ENCODE data around the gene ZNF771.

DNA sequence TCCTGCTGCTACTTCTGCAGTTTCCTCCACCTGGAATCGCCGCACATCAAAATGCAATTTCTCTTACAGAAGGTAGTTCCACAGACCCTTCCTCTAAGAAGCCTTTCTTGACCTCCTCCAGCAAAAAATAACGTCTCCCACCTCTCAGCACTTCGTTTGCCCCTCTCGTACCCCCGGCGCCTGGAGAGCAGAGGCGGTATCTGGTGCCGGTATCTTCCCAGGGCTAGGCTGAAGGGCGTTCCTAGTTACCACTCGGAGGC lies 21.9 kb downstream of the ZNF771 start:
- TF ChIP-seq POLR2A (IDR thresholded peaks at IDR 0.05) (no peak), EP300 (IDR thresholded peaks at IDR 0.05) (no peak)
- TF ChIP-seq, protein P1, sequence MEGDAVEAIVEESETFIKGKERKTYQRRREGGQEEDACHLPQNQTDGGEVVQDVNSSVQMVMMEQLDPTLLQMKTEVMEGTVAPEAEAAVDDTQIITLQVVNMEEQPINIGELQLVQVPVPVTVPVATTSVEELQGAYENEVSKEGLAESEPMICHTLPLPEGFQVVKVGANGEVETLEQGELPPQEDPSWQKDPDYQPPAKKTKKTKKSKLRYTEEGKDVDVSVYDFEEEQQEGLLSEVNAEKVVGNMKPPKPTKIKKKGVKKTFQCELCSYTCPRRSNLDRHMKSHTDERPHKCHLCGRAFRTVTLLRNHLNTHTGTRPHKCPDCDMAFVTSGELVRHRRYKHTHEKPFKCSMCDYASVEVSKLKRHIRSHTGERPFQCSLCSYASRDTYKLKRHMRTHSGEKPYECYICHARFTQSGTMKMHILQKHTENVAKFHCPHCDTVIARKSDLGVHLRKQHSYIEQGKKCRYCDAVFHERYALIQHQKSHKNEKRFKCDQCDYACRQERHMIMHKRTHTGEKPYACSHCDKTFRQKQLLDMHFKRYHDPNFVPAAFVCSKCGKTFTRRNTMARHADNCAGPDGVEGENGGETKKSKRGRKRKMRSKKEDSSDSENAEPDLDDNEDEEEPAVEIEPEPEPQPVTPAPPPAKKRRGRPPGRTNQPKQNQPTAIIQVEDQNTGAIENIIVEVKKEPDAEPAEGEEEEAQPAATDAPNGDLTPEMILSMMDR (IDR thresholded peaks at IDR 0.05), result no peak
